Dedifferentiated amniotic fluid mesenchymal stem cell (primary cell): ENCODE results near the gene AP3S2.
"Not testable (repeated sequence)": the region's sequence is repeated elsewhere in the genome, so short reads cannot be mapped to it uniquely, and the experiment has no call there.

Source experiments
- DNase-seq: peaks from one replicate; pipeline ENCODE4 v3.0.0-alpha.2; 2016; ENCODE audit errors: extremely low spot score

Gene AP3S2

DNA sequence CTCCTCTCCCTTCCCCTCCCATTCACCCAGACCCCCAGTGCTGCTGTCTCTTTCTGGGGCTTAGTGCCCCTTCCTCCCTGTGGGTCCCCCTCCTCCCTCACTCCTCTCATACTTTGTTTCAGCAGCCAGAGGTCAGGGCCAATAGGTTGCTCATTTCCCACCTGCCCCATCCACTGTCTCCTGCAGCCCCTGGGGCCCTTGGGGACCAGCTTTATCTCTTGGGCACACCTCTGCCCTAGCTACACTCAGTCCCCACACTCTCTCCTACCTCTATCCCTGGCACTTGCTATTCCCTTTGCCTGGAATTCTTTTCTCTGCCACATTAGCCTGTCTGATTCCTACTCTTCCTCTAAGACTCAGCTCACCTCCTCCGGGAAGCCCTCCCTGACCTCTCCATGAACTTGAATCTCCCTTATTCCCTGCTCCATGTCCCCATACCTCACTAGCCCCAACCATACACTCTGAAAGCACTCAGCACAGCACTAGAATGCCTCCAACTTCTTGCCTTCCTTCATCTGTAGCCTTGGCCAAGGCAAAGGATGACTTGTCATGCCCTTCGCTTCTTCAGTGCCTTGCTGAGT lies 93.8 kb downstream of the AP3S2 start:
- DNase-seq: no peak

DNA sequence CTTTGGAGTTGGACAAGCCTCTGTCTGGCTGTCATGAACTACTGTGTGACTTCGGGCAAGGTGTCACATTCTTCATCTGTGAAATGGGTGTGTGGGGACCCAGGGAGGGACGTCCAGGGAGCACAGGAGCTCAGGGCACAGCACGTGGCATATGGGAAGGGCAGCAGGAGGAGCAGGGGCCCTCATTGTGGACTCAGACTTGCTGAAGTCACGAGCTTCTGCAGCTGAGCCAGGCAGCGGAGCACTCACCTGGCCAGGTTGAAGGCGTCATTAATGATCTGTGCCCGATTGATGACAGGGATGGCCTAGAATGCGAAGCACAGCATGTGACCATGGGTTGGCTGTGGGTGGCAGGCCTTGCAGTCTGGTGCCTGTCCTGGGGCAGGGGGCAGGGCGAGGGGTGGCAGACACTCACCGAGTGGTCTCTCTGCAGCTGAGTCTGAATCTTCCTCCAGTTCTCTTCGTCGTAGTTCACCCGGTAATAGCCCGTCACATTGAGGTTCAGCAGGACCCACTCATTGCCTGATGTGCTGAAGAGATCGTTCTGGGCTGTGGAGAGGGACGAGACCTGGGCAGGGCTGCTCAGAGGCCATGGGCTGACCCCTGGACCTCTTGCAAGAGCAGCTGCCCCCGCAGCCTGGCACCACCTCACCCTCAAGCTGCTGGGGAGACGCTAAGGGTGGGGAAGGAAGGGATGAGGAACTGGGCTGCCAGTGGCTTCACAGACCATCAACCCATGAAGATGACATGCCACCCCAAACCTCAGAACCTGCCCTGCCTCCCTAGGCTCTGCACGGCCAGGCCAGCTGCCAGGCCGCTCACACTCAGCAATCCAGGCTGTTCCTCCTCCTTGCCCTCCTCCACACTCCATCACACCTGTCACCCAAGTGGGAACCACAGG lies 94.5 kb downstream of the AP3S2 start:
- no peak for DNase-seq

DNA sequence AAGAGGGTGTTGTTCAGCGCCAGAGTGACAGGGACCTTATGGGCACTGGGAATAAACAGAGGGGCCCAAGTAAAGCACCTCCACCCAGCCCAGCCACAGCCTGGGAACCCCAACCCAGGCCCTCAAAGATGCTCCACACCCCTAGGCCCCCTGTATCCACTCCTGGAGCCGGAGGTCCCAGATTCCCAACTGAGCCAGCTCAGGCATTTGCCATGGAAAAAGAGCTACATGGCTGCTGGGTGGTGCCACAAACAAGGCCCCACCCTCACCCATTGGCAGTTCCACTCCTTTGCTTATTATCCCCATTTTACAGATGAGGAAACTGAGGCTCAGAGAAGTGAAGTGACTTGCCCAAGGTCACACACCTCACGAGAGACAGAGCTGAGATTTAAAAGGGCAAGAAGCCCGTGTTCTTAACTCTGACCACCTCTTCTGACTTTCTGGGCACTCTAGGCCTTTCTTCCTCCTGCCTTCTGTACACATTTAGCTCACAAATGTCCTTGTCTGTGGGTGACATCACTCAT lies 96.1 kb downstream of the AP3S2 start:
- DNase-seq: no peak

DNA sequence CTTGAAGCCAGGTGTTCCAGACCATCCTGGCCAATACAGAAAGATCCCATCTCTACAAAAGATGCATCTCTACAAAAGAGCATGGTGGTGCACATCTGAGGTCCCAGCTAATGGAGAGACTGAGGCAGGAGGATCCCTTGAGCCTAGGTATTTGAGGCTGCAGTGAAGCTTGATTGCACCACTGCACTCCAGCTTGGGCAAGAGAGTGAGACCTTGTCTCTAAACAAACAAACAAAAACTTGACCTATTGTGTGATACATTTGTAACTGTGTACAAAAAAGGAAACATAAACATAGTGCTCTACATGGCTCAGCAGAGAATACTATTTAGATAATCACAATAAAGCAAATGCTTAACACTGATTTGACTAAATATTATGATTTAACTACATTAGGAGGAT lies 97.8 kb downstream of the AP3S2 start:
- no peak for DNase-seq

DNA sequence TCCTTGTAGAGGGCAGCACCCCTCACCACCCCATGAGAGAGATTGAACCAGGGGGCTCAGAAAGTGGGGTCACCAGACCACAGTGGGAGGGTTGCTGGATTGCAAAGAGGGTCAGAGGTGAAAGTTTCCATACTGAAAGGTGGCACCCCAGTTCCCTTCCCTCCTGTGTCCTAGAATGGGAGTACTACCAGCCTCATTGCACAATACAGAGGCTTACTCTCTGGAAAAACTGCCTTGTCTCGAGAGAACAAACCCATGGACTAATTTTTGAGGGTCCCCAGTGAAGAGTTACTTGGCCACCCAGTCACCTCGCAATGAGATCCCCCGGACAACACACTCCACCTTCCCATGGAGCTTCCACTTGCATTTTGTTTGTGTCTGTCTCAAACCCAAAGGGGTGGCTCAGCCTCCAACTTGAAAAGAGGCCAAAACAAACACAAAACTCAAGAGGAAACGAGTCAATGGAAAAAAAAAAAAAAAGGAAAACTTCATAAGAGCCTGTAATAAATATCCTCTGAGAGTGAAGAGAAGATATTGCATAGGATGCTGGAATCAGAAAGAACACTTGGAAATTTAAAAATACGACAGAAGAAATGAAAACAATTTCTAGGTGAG lies 99.1 kb downstream of the AP3S2 start:
- DNase-seq: no peak

DNA sequence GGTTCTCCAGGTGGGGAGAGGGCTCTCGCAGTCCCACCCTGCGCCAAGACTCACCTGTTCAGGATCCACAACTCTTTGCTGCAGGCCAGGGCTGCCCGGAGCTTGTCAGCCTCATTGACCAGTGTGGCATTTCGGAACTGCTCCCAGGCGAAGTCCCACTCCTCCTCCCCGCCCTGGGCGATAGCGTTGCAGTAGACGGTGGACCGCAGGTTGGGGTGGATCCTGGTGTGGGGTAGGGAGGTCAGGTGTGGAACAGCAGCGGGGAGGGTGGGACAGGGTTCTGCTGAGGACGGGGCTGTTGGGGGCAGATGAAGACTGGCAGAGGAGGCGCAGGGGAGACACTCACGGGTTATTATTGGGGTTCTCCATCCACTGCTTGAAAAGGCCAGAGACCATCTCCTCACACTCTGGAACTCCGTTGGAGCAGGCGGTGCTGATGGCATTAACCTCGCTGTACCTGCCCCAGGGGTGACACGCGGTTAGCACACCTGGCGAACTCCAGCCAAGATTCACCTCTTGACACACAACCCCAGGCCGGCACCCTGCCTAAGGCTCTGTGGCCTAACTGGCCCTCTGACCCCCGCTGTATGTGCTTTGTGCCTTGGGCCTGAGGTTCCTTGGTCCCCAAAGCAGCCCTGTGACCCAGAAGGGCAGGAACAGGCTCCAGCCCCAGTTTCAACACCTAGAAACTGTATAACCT lies 101.5 kb downstream of the AP3S2 start:
- no peak for DNase-seq

DNA sequence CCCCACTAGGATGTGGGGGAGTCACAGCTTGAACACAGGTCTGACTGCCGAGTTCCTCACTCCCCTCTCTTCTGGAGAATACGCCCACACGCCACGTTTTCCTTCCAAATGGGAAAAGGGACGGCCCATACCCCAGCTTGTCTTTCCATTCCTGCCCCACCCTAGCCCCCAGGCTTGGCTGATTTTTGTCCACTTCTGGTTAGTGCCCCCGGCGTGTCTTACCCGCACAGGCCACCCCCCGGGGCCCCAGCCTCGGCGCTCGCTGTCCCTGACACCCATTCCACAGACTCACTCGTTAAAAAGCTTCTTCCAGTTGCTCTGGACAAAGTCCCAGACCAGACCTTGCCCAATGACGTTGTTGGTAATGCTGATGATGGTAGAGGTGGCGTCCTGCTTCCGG lies 103.1 kb downstream of the AP3S2 start:
- no peak for DNase-seq

DNA sequence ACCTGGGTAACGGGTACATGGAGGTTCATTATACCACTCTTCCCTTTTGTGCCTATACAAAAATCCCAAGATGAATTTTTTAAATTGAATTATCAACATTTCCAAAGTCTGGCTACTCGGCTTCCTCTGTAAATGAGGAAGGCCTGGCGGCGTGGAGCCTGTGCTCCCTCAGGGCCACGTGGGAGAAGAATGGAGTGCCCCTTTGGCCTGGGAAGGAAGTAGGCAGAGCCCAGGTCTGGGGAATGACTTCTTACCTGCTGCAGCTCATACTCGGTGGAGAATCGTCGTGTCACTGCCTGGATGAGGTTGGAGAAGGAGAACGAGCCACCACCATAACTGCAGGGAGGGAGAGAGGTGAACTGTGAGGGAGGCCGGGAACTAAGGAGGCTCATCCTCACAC lies 103.6 kb downstream of the AP3S2 start:
- no peak for DNase-seq

DNA sequence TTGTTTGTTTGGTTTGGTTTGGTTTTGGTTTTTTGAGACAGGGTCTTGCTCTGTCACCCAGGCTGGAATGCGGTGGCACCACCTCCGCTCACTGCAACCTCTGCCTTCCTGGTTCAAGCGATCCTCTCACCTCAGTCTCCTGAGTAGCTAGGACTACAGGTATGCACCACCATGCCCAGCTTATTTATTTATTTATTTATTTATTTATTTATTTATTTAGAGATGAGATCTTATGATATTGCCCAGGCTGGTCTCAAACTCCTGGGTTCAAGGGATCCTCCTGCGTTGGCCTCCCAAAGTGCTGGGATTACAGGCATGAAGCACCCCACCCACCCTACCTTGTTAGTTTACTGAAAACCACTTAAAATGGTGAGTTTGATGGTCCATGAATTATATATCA lies 105.2 kb downstream of the AP3S2 start:
- DNase-seq: not testable (repeated sequence)

DNA sequence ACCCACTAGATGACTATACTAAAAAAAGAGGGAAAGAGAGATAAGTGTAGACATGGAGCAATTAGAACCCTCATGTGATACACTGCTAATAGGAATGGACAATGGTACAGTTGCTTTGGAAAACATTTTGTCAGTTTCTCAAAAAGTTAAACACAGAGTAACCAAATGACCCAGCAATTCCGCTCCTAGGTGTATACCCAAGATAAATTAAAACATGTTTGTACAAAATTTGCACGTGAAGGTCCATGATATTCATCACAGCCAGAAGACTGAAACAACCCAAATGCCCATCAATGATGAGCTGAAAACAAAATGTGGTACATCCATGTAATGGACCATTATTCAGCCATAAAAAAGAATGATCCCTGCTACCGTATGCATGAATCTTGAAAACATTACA lies 105.8 kb downstream of the AP3S2 start:
- DNase-seq: no peak

DNA sequence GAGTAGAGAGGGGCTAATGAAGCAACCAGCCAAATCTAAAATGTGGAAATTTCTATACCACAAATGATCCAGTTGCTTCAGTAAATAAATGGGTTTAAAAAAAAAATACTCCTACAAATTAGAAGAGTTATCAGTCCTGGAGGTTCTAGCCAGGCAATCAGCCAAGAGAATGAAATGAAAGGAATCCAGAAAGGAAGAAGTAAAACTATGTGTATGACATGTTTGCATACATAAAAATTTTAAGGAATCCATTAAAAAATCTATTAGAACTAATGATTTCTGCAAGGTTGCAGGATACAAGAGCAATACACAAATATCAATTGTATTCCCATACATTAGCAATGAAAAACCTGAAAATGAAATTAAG lies 108.0 kb downstream of the AP3S2 start:
- no peak for DNase-seq

DNA sequence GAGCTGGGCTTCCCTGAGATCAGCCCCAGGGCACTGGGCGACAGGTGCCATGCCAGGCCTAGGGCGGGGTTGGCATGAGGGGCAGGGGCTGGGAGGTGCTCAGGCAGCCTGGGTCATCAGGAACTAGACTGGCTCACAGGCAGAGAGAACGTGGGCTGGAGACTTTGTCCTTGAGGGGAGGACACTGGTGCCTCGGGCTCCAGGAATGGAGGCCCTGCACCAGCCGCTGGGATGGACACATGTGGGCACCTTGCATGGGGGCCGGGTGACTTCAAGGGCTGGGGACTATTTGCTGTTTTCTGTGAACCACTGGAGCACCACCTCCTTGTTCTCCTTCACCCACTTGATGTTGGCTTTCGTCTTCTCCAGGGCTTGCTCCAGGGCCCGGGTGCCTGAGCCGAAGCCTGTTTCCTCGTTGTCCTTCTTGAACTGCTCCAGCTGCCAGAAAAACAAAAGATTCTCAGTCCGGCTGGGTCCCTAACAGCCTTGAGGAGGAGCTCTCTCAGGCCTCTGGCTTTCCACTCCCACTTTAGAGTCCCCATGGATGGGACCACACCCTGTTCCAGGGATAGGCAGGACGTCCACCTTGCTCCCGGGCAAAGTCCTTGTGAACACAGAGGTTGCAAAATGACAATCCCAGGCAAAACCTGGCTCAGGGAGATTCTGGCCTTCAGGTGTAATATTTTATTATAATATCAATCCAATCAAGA lies 108.6 kb downstream of the AP3S2 start:
- no peak for DNase-seq

DNA sequence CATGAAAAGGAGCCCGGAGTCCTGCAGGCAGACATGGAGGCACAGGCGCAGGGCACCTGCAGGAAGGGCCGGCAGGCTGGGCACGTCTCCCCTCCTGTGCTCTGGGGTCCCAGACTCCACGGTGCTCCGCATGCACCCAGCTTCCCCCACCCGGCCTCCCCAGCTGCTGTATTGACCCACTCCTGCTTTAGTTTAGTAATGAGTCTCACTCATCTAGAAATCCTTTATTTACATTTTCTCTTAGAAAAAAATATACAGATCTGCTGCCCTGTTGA lies 109.2 kb downstream of the AP3S2 start:
- no peak for DNase-seq

DNA sequence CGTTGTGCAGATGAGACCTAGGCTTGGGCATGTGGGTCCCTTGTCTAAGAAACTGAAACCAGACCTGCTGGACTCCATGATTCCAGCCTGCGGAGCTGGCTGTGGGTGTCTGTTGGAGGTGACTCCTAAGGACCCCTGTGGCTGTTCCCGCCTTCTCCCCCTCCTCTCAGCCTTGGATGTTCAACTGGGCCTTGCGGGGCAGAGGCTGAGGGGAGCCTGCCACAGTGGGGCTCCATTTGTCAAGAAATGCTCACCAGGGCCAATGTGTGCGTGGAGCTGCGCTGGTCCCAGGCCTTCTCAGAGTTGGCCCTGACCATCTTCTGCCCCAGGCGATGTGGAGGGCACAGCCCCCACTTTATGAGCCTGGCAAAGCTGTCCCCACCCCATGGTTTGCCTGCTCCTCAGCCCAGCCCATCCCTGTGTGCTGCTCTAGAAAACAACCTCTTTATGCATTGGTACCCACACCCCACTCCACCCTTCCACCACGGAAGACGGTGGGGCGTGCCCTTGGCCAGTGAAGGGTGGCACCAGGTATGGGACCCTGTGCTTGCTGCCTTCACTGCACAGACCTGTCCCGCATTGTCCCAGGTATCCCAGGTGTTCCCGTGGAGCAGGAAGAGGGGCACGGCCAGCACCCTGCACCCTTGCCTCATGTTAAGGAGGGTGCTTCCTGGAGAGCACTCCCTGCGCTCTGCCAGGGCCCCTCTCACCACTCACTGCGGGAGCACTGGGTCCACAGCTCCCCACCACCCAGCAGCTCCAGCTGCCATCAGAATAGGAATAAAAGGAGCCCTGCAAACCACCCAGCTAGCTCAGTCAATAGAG lies 109.7 kb downstream of the AP3S2 start:
- no peak for DNase-seq

DNA sequence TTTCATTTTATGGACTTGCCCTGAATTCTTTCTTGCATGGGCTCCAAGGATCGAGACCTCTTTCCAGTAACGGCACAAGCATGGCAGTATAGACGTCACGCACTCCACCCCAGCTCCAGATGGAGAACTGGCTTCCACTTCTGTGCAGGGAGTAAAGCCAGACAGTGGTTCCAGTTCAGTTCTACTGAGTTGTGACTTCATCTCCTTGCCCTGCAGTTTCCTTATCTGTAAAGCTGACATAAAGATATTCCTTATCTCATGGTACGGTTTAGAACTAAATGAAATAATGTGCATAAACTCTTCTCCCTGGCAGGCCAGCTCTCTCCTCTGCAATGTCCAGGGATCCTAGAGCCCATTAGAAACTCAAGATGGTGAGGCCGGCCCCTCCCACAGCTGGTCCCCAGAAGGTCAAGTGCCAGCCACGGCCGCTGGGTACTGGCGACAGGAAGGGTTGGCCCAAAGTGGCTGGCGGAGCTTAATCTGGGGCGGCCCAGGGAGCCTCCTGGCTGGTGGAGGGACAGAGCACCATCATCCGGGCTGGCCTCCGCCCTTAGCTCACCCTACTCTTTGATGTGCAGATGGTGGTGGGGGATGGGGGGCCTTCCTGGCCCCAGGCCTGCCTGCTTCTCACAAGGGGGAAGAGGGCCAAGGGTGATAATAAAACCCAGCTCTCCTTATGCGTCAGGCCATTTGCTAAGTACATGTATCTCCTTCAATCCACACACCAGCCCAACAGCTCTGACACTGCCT lies 110.5 kb downstream of the AP3S2 start:
- no peak for DNase-seq

DNA sequence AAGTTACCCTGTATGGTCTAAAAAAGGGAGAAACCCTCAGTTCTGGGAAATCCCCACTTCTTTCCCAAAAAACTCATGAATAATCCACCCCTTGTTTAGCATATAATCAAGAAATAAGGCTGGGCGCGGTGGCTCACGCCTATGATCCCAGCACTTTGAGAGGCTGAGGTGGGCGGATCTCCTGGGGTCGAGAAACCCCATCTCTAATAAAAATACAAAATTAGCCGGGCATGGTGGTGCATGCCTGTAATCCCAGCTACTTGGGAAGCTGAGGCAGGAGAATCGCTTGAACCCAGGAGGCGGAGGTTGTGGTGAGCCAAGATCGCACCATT lies 111.2 kb downstream of the AP3S2 start:
- DNase-seq: not testable (repeated sequence)

DNA sequence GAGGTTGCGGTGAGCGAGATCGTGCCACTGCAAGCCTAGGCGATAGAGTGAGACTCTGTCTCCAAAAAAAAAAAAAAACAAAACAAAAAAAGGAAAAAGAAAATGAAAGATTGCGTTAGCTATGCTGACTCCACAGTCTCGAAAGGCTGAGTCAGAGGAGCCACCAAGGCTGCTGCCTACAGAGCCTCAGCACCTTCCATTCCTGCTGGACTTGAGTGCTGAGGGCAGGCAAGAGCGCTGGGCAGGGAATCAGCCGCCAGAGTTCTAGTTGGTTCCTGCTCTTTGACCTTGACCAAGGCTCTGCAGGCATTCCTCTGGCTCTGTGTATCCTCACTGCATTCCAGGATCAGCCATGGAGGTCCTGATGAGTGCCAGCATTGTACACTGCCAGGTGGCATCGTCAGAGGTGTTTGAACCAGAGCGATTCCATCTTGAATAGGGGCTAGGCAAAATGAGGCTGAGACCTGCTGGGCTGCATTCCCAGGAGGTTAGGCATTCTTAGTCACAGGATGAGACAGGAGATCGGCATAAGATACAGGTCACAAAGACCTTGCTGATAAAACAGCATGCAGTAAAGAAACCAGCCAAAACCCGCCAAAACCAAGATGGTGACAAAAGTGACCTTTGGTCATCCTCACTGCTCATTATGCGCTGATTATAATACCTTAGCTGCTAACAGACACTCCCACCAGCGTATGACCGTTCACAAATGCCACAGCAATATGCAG lies 111.7 kb downstream of the AP3S2 start:
- DNase-seq: no peak

DNA sequence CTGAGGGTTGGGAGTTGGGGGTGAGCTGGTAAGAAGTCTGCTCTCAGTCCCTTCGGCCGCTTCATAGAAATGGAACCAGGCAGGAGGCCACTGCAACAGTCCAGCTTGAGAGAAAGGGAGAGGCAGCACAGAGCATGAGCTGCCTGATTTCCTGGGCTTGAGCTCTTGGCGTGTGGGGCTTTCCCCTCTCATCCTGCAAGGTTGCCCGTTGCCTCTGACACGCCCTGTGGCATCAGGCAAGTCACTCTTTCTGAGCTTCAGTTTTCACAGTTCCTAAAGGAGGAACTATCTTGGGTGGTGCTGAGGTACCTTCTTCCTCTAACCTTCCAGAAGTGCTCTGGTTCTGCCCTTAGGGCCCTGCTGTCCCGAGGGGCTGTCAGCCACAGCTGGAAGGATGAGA lies 112.7 kb downstream of the AP3S2 start:
- no peak for DNase-seq

DNA sequence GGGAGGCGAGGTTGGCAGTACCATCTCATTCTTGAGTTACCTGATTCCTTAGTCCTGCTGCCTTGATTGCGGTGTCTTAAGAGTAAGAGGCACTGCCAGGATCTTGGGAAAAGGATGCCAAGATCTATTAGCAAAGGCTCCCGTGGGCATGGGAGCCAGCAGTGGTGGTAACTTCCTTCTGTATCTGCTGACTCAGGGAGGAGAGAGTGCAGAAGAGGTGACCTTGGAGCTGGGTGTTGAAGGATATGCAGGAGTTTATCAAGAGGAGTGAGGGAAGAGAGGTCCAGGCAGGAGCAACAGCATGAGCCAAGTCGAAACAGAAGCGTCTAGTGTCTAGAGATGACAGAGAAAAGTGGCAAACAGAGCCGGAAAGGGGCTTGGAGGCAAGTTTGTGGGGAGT lies 113.2 kb downstream of the AP3S2 start:
- DNase-seq: no peak
